HPDE6-E6E7 (cell line): ENCODE measurements around the gene RFT1.

Source experiments
- DNase-seq: peaks from one replicate; pipeline ENCODE4 v3.0.0; 2011; ENCODE audit warnings: missing footprints; ENCODE audit errors: extremely low spot score

RFT1 gene

GRCh38 chr3:53150247-53151085, 20.2 kb upstream of the RFT1 start:
- DNase-seq: no peak

- no peak for DNase-seq
These were observed 19.5 kb upstream of the RFT1 start for GRCh38 chr3:53149699-53150098.

- no peak for DNase-seq
These were observed 18.9 kb upstream of the RFT1 start for GRCh38 chr3:53149006-53149690.

GRCh38 chr3:53147903-53148400, 17.7 kb upstream of the RFT1 start:
- DNase-seq: no peak

- DNase-seq: no peak
These were observed 17.1 kb upstream of the RFT1 start for GRCh38 chr3:53147151-53147902.

- DNase-seq: no peak
These were observed 16.2 kb upstream of the RFT1 start for GRCh38 chr3:53146319-53146891.

GRCh38 chr3:53145713-53146080, 15.5 kb upstream of the RFT1 start:
- no peak for DNase-seq

- DNase-seq: no peak
These were observed 14.9 kb upstream of the RFT1 start for GRCh38 chr3:53144862-53145712.

- no peak for DNase-seq
These were observed 14.2 kb upstream of the RFT1 start for GRCh38 chr3:53144446-53144845.

GRCh38 chr3:53142986-53143385, 12.8 kb upstream of the RFT1 start:
- no peak for DNase-seq

GRCh38 chr3:53140847-53141845, 10.9 kb upstream of the RFT1 start:
- no peak for DNase-seq

GRCh38 chr3:53139906-53140846, 9.9 kb upstream of the RFT1 start:
- no peak for DNase-seq

- DNase-seq: no peak
These were observed 7.7 kb upstream of the RFT1 start for GRCh38 chr3:53137835-53138446.

- no peak for DNase-seq
These were observed 7.0 kb upstream of the RFT1 start for GRCh38 chr3:53137221-53137620.

- peak; percentile 44 for DNase-seq
These were observed 4.5 kb upstream of the RFT1 start for GRCh38 chr3:53134631-53135232.

- no peak for DNase-seq
These were observed 2.1 kb upstream of the RFT1 start for GRCh38 chr3:53132347-53132746.

GRCh38 chr3:53131096-53131495, 861 bp upstream of the RFT1 start:
- DNase-seq: no peak

GRCh38 chr3:53129344-53129743, 891 bp downstream of the RFT1 start:
- no peak for DNase-seq
